SK-N-SH (cell line): ENCODE data around the gene APBA3. TPM values are rescaled to one million over a fixed set of nuclear protein-coding genes. Genes with fewer than 3 reads are reported as not detected.

Experiments
- CTCF ChIA-PET: fragments of 300-600, 350-600 bp; formaldehyde crosslinking; extraction: SDS; loops from one replicate; lab custom pipeline; 2021; lab: Yijun Ruan, JAX
- POLR2A ChIA-PET: fragments of 350-600 bp; sonication (Branson Sonifier 250); formaldehyde crosslinking; extraction: SDS; loops from one replicate; lab custom pipeline; 2020; ENCODE audit warnings: antibody characterized with exemption, inconsistent platforms; lab: Yijun Ruan, JAX
- DNase-seq: peaks from one replicate; pipeline ENCODE4 v3.0.0; 2012
- H2AFZ ChIP-seq: fragments of 200-600 bp; sonication (generic); 2 replicates; pipeline ENCODE4 v1.8.1; 2016; ENCODE audit warnings: antibody characterized with exemption, mild to moderate bottlenecking, low read depth
- H3F3A ChIP-seq: fragments of 200-600 bp; sonication (generic); replicated peaks from 2 replicates; pipeline ENCODE3; 2016; ENCODE audit warnings: antibody characterized with exemption, mild to moderate bottlenecking; ENCODE audit not compliant: insufficient read depth
- H3K27ac ChIP-seq, 2 experiments: fragments of 200-500 bp in 1 of 2; fragments of 200-600 bp in 1 of 2; sonication (Bioruptor generic) in 1 of 2; sonication (generic), shearing (Covaris generic) in 1 of 2; 2 replicates each; pipeline versions ENCODE4 v1.5.1 to v1.6.1; 2014 to 2016; ENCODE audit warnings: low read depth in 2 of 2, inconsistent platforms in 1 of 2, low read length in 1 of 2, mild to moderate bottlenecking in 1 of 2, mixed read lengths in 1 of 2
- H3K27me3 ChIP-seq: fragments of 200-600 bp; sonication (generic), shearing (Covaris generic); 2 replicates; pipeline ENCODE4 v1.6.1; 2016; ENCODE audit warnings: mixed run types; ENCODE audit not compliant: insufficient read depth
- H3K36me3 ChIP-seq, 2 experiments: fragments of 200-500 bp in 1 of 2; fragments of 200-600 bp in 1 of 2; sonication (Bioruptor generic) in 1 of 2; sonication (generic) in 1 of 2; replicated peaks in 1 of 2; 2 replicates each; pipeline versions ENCODE3 to v1.5.1; 2014 to 2016; ENCODE audit warnings: low read length in 1 of 2, mild to moderate bottlenecking in 1 of 2; ENCODE audit not compliant: insufficient read depth in 2 of 2, control insufficient read depth in 1 of 2
- H3K4me1 ChIP-seq, 2 experiments: fragments of 200-500 bp in 1 of 2; fragments of 200-600 bp in 1 of 2; sonication (Bioruptor generic) in 1 of 2; sonication (generic), shearing (Covaris generic) in 1 of 2; 2 replicates each; pipeline versions ENCODE4 v1.5.1 to v1.6.1; 2014 to 2016; ENCODE audit warnings: low read depth in 1 of 2, low read length in 1 of 2, mixed run types in 1 of 2; ENCODE audit not compliant: insufficient read depth in 2 of 2, control insufficient read depth in 1 of 2
- H3K4me2 ChIP-seq: fragments of 200-600 bp; sonication (generic), shearing (Covaris generic); 2 replicates; pipeline ENCODE4 v1.6.1; 2017; ENCODE audit warnings: mixed run types
- H3K4me3 ChIP-seq, 2 experiments: fragments of 200-500 bp in 1 of 2; fragments of 200-600 bp in 1 of 2; sonication (Bioruptor generic) in 1 of 2; sonication (generic), shearing (Covaris generic) in 1 of 2; 2 replicates each; pipeline versions ENCODE4 v1.5.1 to v1.8.1; 2014 to 2016; ENCODE audit warnings: low read depth in 2 of 2, inconsistent platforms in 1 of 2, low read length in 1 of 2, mild to moderate bottlenecking in 1 of 2, mixed read lengths in 1 of 2, moderate library complexity in 1 of 2
- H3K79me2 ChIP-seq: fragments of 200-600 bp; sonication (generic); 2 replicates; pipeline ENCODE4 v1.8.1; 2017; ENCODE audit warnings: mild to moderate bottlenecking; ENCODE audit not compliant: insufficient read depth
- H3K9ac ChIP-seq: fragments of 200-600 bp; sonication (generic); 2 replicates; pipeline ENCODE4 v1.6.1; 2017; ENCODE audit warnings: mixed run types
- H3K9me2 ChIP-seq: fragments of 200-600 bp; sonication (generic); 2 replicates; pipeline ENCODE4 v1.6.1; 2017; ENCODE audit warnings: mixed run types
- H3K9me3 ChIP-seq: fragments of 200-600 bp; sonication (generic); 2 replicates; pipeline ENCODE4 v1.6.1; 2017; ENCODE audit warnings: mixed run types, mild to moderate bottlenecking, moderate library complexity
- H4K20me1 ChIP-seq: fragments of 200-600 bp; sonication (generic); 2 replicates; pipeline ENCODE4 v1.6.1; 2017; ENCODE audit warnings: mild to moderate bottlenecking, mixed run types; ENCODE audit not compliant: insufficient read depth
- CHD2 ChIP-seq: fragments of 150-350 bp; IDR thresholded peaks from 2 replicates; pipeline ENCODE4 v1.6.1; 2018; ENCODE audit warnings: low read length; ENCODE audit not compliant: partially characterized antibody
- CTCF ChIP-seq: fragments of 200-600 bp; sonication (generic); IDR thresholded peaks from 2 replicates; pipeline ENCODE4 v1.6.1; 2017; ENCODE audit warnings: antibody characterized with exemption, mild to moderate bottlenecking, moderate library complexity
- ELF1 ChIP-seq: IDR thresholded peaks from 2 replicates; pipeline ENCODE4 v1.4.0; 2012
- EP300 ChIP-seq, 2 experiments: IDR thresholded peaks; 2 replicates each; pipeline versions ENCODE4 v1.4.0 to v1.6.1; 2012; ENCODE audit warnings: borderline replicate concordance in 1 of 2, low read depth in 1 of 2, low read length in 1 of 2
- EZH2phosphoT487 ChIP-seq: fragments of 200-600 bp; sonication (generic); IDR thresholded peaks from 2 replicates; pipeline ENCODE4 v1.6.1; 2017; ENCODE audit warnings: low read depth, mixed run types, mild to moderate bottlenecking, antibody characterized with exemption, moderate library complexity, borderline replicate concordance
- FOXM1 ChIP-seq: IDR thresholded peaks from 2 replicates; pipeline ENCODE4 v1.4.0; 2012; ENCODE audit warnings: low read depth, mild to moderate bottlenecking
- GABPA ChIP-seq: IDR thresholded peaks from 2 replicates; pipeline ENCODE4 v1.4.0; 2012; ENCODE audit warnings: low read depth, mild to moderate bottlenecking
- GATA2 ChIP-seq: sonication (generic); formaldehyde crosslinking; IDR thresholded peaks from 2 replicates; pipeline ENCODE4 v1.5.0; 2020; ENCODE audit warnings: mild to moderate bottlenecking, missing genetic modification reagents
- IRF3 ChIP-seq: fragments of 150-350 bp; IDR thresholded peaks from 2 replicates; pipeline ENCODE4 v1.6.1; 2016; ENCODE audit warnings: mild to moderate bottlenecking, low read depth, low read length
- NRF1 ChIP-seq: IDR thresholded peaks from 2 replicates; pipeline ENCODE4 v1.6.1; 2012; ENCODE audit warnings: low read depth, mild to moderate bottlenecking, low read length
- RCOR1 ChIP-seq: fragments of 150-350 bp; IDR thresholded peaks from 2 replicates; pipeline ENCODE4 v1.6.1; 2017; ENCODE audit warnings: antibody characterized with exemption, low read length
- REST ChIP-seq: IDR thresholded peaks from 2 replicates; pipeline ENCODE4 v1.6.1; 2012; ENCODE audit warnings: mild to moderate bottlenecking, low read depth, low read length, moderate library complexity
- RXRA ChIP-seq: IDR thresholded peaks from 2 replicates; pipeline ENCODE4 v1.4.0; 2012; ENCODE audit warnings: low read depth, mild to moderate bottlenecking, borderline replicate concordance
- TEAD4 ChIP-seq: IDR thresholded peaks from 2 replicates; pipeline ENCODE4 v1.4.0; 2012; ENCODE audit warnings: mild to moderate bottlenecking, borderline replicate concordance; ENCODE audit not compliant: insufficient read depth
- USF2 ChIP-seq: fragments of 150-350 bp; IDR thresholded peaks from 2 replicates; pipeline ENCODE4 v1.6.1; 2017; ENCODE audit warnings: antibody characterized with exemption, low read length, low read depth, borderline replicate concordance
- WGBS: methylation state at CpG from one replicate; pipeline ENCODE4 v1.1.6; 2017; ENCODE audit warnings: low lambda C conversion rate; 5-methylcytosine and 5-hydroxymethylcytosine counted together
- polyA plus RNA-seq, 3 experiments: library from polyadenylated mRNA; depleted of rRNA; stranded (reverse); fragments of >200 nt; gene quantifications; 2 replicates each; pipeline ENCODE4 v1.2.3, GENCODE V29; 2012

APBA3 gene
- polyA plus RNA-seq, 1 of the 3 experiments (the other 2 are of a cell fraction), result 10.6 TPM

GRCh38 chr19:3748965-3749364 lies 12.5 kb downstream of the APBA3 start:
- no peaks in the 10 kb centered on the region for H3K79me2 ChIP-seq
- H4K20me1 ChIP-seq, result no peaks in the 10 kb centered on the region
- H3K4me2 ChIP-seq, result no peak overlapping the region
- WGBS, result 98% methylated on average over 8 of the region's 8 CpGs
- TF ChIP-seq REST (no peak), USF2 (no peak), GATA2 (CRISPR knock-in tag) (no peak), IRF3 (no peak), GABPA (no peak)
- TF ChIP-seq, all 33 proteins: peak for 0
- no peak overlapping the region for H2AFZ ChIP-seq
- H3F3A ChIP-seq, result no peaks in the 10 kb centered on the region
- no peaks in the 10 kb centered on the region for H3K9me3 ChIP-seq
- H3K4me3 ChIP-seq, result no peak overlapping the region
- DNase-seq, result no peak
- ChIA-PET POLR2A (interaction anchor here (1.3 kb wide), 1 partner anchor 13 kb away, joined by 4 read pairs; the partner anchor contains the start of gene MRPL54), CTCF (interaction anchor here (0.9 to 3.4 kb wide), 2 partner anchors 10 to 13 kb away, joined by 3 to 13 read pairs; partner anchors contain the start of genes APBA3 and MRPL54)
- no peaks in the 10 kb centered on the region for H3K9me2 ChIP-seq
- H3K4me1 ChIP-seq, result no peaks in the 10 kb centered on the region
- H3K27me3 ChIP-seq, result no peaks in the 10 kb centered on the region
- no peak overlapping the region for H3K27ac ChIP-seq
- H3K9ac ChIP-seq, result no peak overlapping the region
- H3K36me3 ChIP-seq, result peaks cover 5 to 12% of the 10 kb centered on the region in 2 experiments

GRCh38 chr19:3746371-3747056 lies 15.0 kb downstream of the APBA3 start:
- WGBS, result 75% methylated on average over 23 of the region's 31 CpGs
- Histone ChIP-seq H3K27ac (no peak overlapping the region), H3K9ac (no peak overlapping the region), H3K4me1 (no peaks in the 10 kb centered on the region), H3K9me3 (no peaks in the 10 kb centered on the region), H3K9me2 (no peaks in the 10 kb centered on the region), H3K27me3 (no peaks in the 10 kb centered on the region), H3F3A (no peaks in the 10 kb centered on the region), H3K79me2 (no peaks in the 10 kb centered on the region), H4K20me1 (no peaks in the 10 kb centered on the region), H3K4me3 (no peak overlapping the region), H3K4me2 (no peak overlapping the region), H2AFZ (no peak overlapping the region), H3K36me3 (peaks cover 5 to 10% of the 10 kb centered on the region in 2 experiments)
- CTCF ChIA-PET, result interaction anchor here (1.0 kb wide), 1 partner anchor 34 kb away, joined by 3 read pairs; no protein-coding TSS in a partner anchor
- DNase-seq, result no peak
- POLR2A ChIA-PET, result interaction anchor here (0.6 to 1.0 kb wide), 2 partner anchors 16 to 22 kb away, joined by 3 to 4 read pairs; partner anchors contain the start of gene MRPL54
- no peak for TF ChIP-seq RCOR1
- TF ChIP-seq CHD2, result no peak
- no peak for TF ChIP-seq EZH2phosphoT487
- no peak for TF ChIP-seq GATA2 (CRISPR knock-in tag)
- TF ChIP-seq ELF1, result no peak
- no peak for TF ChIP-seq TEAD4
- TF ChIP-seq CTCF, result no peak
- no peak for TF ChIP-seq FOXM1
- TF ChIP-seq EP300 (IDR thresholded peaks at IDR 0.05; ENCODE audit: borderline replicate concordance in 1 of 2, low read depth in 1 of 2, low read length in 1 of 2), result no peak
- no peak for TF ChIP-seq RXRA
- TF ChIP-seq NRF1, result no peak
- TF ChIP-seq USF2, result no peak
